ENCODE data around the gene ALLC. TPM values are rescaled to one million over a fixed set of nuclear protein-coding genes. Genes with fewer than 3 reads are reported as not detected.

The ALLC gene
- total and polyA plus RNA-seq, 9 of the 15 experiments (the other 6 are each of a cell fraction or from before 2014, with no cell fraction given), result not detected

DNA sequence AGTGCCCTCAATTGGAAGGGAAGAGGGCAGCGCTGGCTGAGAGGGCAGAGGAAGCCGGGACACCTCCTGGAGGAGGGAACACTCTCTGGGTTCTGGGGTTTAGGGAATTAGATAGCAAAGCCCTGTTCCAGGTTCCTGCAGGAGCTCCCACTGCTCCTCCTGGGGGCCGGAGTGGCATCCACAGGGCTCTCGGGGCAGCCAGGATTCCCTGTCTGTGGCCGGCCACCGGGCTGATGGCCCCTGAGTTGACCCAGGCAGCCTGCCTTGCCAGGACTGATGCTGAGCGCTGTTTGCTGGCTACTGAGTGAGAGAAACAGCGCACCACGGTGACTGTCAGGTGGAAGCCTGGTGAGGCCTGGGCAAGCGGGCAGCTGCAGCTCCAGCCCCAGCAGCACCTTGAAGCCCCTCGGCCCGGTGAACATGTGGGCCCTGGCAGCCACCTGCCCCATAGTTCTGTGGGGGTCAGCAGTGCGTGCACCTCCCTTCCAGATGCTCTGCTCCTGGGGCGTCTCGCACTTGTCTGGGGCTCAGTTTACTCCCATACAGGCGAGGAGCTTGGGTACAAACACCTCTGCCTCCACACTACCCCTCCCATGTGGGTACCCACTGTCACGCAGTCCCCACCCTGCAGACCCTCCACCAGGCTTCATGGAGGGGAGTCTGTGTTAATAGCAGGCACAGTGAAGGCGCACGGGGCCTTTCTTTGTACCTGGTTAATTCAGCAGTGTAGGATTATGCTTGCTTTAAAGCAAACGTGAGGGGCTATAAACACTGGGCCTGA is 7.7 kb upstream of the ALLC start (continued):
- TF ChIP-seq MCM3 (IDR thresholded peaks at IDR 0.05) (no peak), ZBTB1 (CRISPR knock-in tag; IDR thresholded peaks at IDR 0.05; ENCODE audit: borderline replicate concordance, low read depth) (no peak), ZNF24 (IDR thresholded peaks at IDR 0.05) (no peak), KHSRP (IDR thresholded peaks at IDR 0.05) (no peak), ELF1 (tag; IDR thresholded peaks at IDR 0.05) (no peak), ZNF551 (CRISPR knock-in tag; IDR thresholded peaks at IDR 0.05) (no peak), KLF10 (CRISPR knock-in tag; IDR thresholded peaks at IDR 0.05) (no peak), FOXA1 (IDR thresholded peaks at IDR 0.05; ENCODE audit: borderline replicate concordance) (no peak), HMG20A (CRISPR knock-in tag; conservative IDR thresholded peaks at IDR 0.05) (no peak)
- TF ChIP-seq, protein P1, sequence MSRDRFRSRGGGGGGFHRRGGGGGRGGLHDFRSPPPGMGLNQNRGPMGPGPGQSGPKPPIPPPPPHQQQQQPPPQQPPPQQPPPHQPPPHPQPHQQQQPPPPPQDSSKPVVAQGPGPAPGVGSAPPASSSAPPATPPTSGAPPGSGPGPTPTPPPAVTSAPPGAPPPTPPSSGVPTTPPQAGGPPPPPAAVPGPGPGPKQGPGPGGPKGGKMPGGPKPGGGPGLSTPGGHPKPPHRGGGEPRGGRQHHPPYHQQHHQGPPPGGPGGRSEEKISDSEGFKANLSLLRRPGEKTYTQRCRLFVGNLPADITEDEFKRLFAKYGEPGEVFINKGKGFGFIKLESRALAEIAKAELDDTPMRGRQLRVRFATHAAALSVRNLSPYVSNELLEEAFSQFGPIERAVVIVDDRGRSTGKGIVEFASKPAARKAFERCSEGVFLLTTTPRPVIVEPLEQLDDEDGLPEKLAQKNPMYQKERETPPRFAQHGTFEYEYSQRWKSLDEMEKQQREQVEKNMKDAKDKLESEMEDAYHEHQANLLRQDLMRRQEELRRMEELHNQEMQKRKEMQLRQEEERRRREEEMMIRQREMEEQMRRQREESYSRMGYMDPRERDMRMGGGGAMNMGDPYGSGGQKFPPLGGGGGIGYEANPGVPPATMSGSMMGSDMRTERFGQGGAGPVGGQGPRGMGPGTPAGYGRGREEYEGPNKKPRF (IDR thresholded peaks at IDR 0.05; ENCODE audit: low read depth, low read length), result no peak

Data from K562 (cell line).